OCI-LY1 (cell line): ENCODE results near the gene VWA1.
"Not testable (repeated sequence)": the region's sequence is repeated elsewhere in the genome, so short reads cannot be mapped to it uniquely, and the experiment has no call there.

Experiments
- EZH2 ChIP-seq: fragments of 200-600 bp; sonication (generic), shearing (Covaris generic); IDR thresholded peaks from 2 replicates; pipeline ENCODE4 v1.8.0; 2017; ENCODE audit warnings: borderline replicate concordance, mixed run types, mild to moderate bottlenecking, antibody characterized with exemption, low read length, moderate library complexity, mixed read lengths
- TF ChIP-seq, protein P1 (sequence below): fragments of 200-600 bp; sonication (generic), shearing (Covaris generic); IDR thresholded peaks from 2 replicates; pipeline ENCODE4 v1.5.1; 2017; ENCODE audit warnings: mild to moderate bottlenecking, antibody characterized with exemption, low read length, moderate library complexity, mixed read lengths

DNA sequence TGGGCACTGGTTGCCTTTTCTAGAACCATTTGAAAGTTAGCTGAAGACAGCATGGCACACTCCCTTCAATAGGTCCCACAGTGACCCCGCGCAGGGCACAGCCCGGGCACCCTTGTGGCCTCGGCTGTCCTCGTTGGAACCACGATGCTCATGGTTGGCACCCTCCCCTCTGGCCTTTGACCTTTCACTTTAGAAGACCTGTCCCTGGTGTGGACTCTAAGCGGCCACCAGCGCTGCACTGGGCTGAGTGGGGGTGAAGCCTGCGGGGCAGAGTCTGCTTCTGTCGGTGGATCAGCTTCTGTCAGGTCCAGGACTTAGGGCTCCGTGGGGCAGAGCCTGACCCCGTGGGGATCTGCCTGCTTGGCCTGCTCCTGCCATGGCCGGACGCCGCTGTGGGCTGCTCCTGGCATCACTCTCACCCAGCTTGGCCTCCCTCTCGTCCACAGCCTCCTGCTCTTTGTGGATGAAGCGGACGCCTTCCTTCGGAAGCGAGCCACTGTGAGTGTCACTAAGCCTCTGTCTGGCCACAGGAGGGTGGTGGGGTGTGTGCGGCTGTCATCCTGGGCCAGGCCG lies 21.3 kb downstream of the VWA1 start:
- TF ChIP-seq, protein P1, sequence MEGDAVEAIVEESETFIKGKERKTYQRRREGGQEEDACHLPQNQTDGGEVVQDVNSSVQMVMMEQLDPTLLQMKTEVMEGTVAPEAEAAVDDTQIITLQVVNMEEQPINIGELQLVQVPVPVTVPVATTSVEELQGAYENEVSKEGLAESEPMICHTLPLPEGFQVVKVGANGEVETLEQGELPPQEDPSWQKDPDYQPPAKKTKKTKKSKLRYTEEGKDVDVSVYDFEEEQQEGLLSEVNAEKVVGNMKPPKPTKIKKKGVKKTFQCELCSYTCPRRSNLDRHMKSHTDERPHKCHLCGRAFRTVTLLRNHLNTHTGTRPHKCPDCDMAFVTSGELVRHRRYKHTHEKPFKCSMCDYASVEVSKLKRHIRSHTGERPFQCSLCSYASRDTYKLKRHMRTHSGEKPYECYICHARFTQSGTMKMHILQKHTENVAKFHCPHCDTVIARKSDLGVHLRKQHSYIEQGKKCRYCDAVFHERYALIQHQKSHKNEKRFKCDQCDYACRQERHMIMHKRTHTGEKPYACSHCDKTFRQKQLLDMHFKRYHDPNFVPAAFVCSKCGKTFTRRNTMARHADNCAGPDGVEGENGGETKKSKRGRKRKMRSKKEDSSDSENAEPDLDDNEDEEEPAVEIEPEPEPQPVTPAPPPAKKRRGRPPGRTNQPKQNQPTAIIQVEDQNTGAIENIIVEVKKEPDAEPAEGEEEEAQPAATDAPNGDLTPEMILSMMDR: not testable (repeated sequence)
- TF ChIP-seq EZH2: not testable (repeated sequence)
